Endothelial cell (in vitro differentiated cells): ENCODE measurements around the gene TMEFF2. TPM values are rescaled to one million over a fixed set of nuclear protein-coding genes. Genes with fewer than 3 reads are reported as not detected.

Experiments used
- DNase-seq: peaks from one replicate; pipeline ENCODE4 v3.0.0; 2021; ENCODE audit warnings: low spot score
- H3K27ac Mint-ChIP-seq: one replicate; pipeline ENCODE4 v1.8.0; 2021; ENCODE audit warnings: mixed read lengths, inconsistent platforms; ENCODE audit not compliant: unreplicated experiment
- H3K27me3 Mint-ChIP-seq: one replicate; pipeline ENCODE4 v1.8.0; 2021; ENCODE audit warnings: mild to moderate bottlenecking, moderate library complexity, mixed read lengths, inconsistent platforms; ENCODE audit not compliant: unreplicated experiment
- H3K36me3 Mint-ChIP-seq: one replicate; pipeline ENCODE4 v1.8.0; 2021; ENCODE audit warnings: mild to moderate bottlenecking, low read depth, mixed read lengths, inconsistent platforms; ENCODE audit not compliant: unreplicated experiment
- H3K4me1 Mint-ChIP-seq: one replicate; pipeline ENCODE4 v1.8.0; 2021; ENCODE audit warnings: mild to moderate bottlenecking, mixed read lengths, inconsistent platforms; ENCODE audit not compliant: unreplicated experiment
- H3K4me3 Mint-ChIP-seq: one replicate; pipeline ENCODE4 v1.8.0; 2021; ENCODE audit warnings: mild to moderate bottlenecking, mixed read lengths, inconsistent platforms; ENCODE audit not compliant: unreplicated experiment
- H3K9me3 Mint-ChIP-seq: one replicate; pipeline ENCODE4 v1.8.0; 2021; ENCODE audit warnings: mixed read lengths, inconsistent platforms; ENCODE audit not compliant: unreplicated experiment
- total RNA-seq: library from RNA; stranded (reverse); fragmentation: NEBNext Ultra II Directional; extraction: Animal tissue kit (Norgen Biotek cat#: 25700); gene quantifications from one replicate; pipeline ENCODE4 v1.2.1, GENCODE V29; 2021; ENCODE audit not compliant: unreplicated experiment
- TF ChIP-seq, protein P1 (sequence below): fragments of 200-600 bp; sonication (generic); IDR thresholded peaks from one replicate; pipeline ENCODE4 v1.5.0; 2021; ENCODE audit warnings: antibody characterized with exemption; ENCODE audit not compliant: unreplicated experiment

TMEFF2 gene
- total RNA-seq, 1 donor from 2014 or later = 0.10 TPM

DNA sequence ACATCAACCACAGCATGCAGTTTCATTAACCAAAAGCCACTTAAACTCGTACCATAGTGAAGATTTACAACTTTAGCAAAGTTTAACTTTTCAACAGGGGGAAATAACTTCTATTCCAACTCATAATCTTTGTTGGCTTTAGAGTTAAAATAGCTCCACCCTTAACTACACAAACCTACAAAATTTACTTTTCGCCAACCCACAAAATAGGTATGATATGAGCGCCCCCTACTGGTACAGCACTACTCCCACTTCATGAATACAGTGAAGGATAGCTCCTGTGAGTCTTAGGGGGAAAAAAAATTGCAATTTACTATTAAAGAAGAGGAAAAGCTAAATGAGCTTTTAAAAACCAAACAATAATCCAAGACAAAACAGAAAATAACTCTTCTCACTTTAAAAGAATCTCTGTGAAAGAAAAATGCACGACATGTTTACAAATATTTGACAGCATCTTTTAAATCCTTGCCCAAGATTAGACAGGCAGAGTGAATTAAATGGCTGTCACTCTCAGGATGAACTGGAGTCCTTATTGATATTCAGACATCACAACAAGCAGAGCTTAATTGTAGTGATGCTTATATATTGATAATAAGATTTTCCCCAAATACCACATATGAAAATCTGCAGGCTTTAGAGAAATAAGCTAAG lies 32.2 kb downstream of the TMEFF2 start:
- TF ChIP-seq, protein P1, sequence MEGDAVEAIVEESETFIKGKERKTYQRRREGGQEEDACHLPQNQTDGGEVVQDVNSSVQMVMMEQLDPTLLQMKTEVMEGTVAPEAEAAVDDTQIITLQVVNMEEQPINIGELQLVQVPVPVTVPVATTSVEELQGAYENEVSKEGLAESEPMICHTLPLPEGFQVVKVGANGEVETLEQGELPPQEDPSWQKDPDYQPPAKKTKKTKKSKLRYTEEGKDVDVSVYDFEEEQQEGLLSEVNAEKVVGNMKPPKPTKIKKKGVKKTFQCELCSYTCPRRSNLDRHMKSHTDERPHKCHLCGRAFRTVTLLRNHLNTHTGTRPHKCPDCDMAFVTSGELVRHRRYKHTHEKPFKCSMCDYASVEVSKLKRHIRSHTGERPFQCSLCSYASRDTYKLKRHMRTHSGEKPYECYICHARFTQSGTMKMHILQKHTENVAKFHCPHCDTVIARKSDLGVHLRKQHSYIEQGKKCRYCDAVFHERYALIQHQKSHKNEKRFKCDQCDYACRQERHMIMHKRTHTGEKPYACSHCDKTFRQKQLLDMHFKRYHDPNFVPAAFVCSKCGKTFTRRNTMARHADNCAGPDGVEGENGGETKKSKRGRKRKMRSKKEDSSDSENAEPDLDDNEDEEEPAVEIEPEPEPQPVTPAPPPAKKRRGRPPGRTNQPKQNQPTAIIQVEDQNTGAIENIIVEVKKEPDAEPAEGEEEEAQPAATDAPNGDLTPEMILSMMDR = peak; percentile 97
- Mint-ChIP-seq H3K9me3 (no peaks in the 10 kb centered on the region), H3K4me1 (peaks cover 5% of the 10 kb centered on the region), H3K27ac (no peak overlapping the region), H3K4me3 (no peak overlapping the region), H3K27me3 (no peaks in the 10 kb centered on the region), H3K36me3 (no peaks in the 10 kb centered on the region)
- peak; percentile 76 for DNase-seq

DNA sequence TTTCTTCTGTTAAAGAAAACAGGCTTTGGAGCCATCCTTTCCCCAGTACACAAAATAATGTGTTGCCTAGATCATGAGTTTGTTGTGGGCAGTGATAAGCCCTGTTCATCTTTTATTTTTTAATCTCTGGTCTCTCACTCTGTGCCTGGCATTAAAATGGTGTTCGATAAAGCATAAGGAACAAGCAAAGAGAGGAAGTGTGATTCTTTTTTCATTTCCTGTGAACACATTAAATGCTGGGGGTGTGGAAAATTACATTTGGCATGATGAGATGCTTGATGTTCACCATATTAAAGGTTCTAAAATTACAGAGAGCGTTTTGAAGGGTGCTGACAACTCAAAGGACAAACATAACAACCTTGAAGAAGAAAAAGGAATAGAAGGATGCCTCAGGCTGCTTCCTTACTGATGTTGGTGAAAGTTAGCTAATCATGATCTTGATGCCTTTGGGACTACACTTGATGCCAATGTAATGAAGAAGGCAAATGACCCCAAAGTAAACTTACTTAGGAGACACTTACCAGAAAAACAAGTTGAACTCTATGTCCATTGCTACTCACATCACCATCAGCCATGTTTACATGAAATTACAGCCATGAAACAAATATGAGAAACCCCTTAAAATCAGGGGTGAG lies 33.0 kb downstream of the TMEFF2 start:
- TF ChIP-seq, protein P1 = no peak
- H3K27me3 Mint-ChIP-seq = no peaks in the 10 kb centered on the region
- no peaks in the 10 kb centered on the region for H3K9me3 Mint-ChIP-seq
- H3K4me1 Mint-ChIP-seq = peaks cover 5% of the 10 kb centered on the region
- H3K36me3 Mint-ChIP-seq = no peaks in the 10 kb centered on the region
- H3K4me3 Mint-ChIP-seq = no peak overlapping the region
- no peak for DNase-seq
- H3K27ac Mint-ChIP-seq = no peak overlapping the region

DNA sequence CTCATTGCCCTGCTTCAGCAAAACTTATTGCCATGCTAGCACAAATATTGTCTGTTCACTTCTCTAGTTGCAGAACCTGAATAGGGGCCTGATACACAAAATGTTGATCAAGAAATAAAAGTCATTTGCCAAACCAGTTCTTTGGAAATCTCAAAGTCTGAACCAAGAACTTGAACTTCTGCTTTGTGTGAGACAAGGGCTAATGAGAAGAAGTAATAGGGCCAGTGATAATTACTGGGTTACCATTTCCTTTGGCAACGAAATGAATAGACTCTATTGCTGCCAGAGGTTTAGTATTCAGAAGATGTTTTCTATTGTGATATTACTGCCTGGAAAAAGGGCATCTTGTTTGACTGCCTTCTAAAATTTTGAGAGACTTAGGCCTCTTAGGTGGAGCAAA lies 35.0 kb downstream of the TMEFF2 start:
- no peak overlapping the region for H3K4me3 Mint-ChIP-seq
- no peaks in the 10 kb centered on the region for H3K27me3 Mint-ChIP-seq
- no peak overlapping the region for H3K27ac Mint-ChIP-seq

DNA sequence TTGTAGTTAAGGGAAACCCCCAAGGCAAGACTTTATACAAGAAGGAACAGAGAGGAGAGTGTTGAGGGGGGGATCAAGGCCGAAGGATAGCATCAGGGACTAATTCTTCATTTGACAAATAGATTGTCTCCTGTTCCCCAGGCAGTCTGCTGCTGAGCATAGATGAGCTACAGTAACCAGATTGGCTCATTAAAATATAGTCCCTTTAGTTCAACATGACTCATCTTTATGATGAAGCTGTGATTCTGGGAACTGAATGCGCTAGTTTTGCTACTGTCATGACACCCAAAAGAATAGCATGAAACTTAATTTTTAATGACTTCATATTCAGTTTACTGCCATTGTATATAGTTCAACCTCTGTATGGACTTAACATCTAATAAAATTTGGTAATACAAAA lies 35.5 kb downstream of the TMEFF2 start:
- TF ChIP-seq, protein P1 = no peak
- no peak overlapping the region for H3K27ac Mint-ChIP-seq
- no peaks in the 10 kb centered on the region for H3K9me3 Mint-ChIP-seq
- no peak overlapping the region for H3K4me3 Mint-ChIP-seq
- no peak for DNase-seq
- no peaks in the 10 kb centered on the region for H3K36me3 Mint-ChIP-seq
- H3K27me3 Mint-ChIP-seq = no peaks in the 10 kb centered on the region
- peaks cover 5% of the 10 kb centered on the region for H3K4me1 Mint-ChIP-seq

More for the DNA sequence above, 35.0 kb downstream of the TMEFF2 start:
- Mint-ChIP-seq H3K4me1 (peaks cover 5% of the 10 kb centered on the region), H3K36me3 (no peaks in the 10 kb centered on the region), H3K9me3 (no peaks in the 10 kb centered on the region)
- DNase-seq = no peak
- TF ChIP-seq, protein P1 = no peak

DNA sequence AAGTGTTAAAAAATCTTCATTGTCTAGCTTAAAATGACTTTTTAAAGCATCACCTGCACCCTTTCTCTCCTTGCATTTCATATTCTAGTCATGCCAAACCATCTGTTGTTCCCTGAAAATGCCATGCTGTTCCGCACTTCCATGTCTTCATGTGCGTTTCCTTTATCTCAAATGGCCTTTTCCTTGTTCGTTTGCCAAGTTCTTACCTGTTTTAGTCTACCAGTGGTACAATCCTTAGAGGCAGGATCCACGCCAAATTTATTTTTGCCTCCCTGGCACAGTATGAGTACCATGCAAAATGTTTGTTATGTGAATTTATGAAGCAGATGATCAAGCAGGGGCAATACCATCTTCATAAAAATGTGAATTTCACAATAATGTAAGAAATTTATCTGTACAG lies 37.0 kb downstream of the TMEFF2 start:
- no peaks in the 10 kb centered on the region for H3K27me3 Mint-ChIP-seq
- H3K4me3 Mint-ChIP-seq = no peak overlapping the region
- no peak overlapping the region for H3K27ac Mint-ChIP-seq
- no peak for DNase-seq
- no peaks in the 10 kb centered on the region for H3K9me3 Mint-ChIP-seq
- peaks cover 5% of the 10 kb centered on the region for H3K4me1 Mint-ChIP-seq
- TF ChIP-seq, protein P1 = no peak
- no peaks in the 10 kb centered on the region for H3K36me3 Mint-ChIP-seq
